Neural progenitor cell (in vitro differentiated cells): ENCODE measurements around the gene CHRM5. TPM values are rescaled to one million over a fixed set of nuclear protein-coding genes. Genes with fewer than 3 reads are reported as not detected.

ENCODE experiments used
- DNase-seq: peaks from one replicate; pipeline ENCODE4 v3.0.0-alpha.2; 2016; ENCODE audit warnings: low spot score
- H2AFZ ChIP-seq: fragments of 200-600 bp; sonication (generic); replicated peaks from 2 replicates; pipeline ENCODE4 v1.6.1; 2016; ENCODE audit warnings: antibody characterized with exemption
- H3F3A ChIP-seq: fragments of 200-600 bp; sonication (generic); 2 replicates; pipeline ENCODE4 v1.6.1; 2016; ENCODE audit warnings: antibody characterized with exemption, low read depth
- H3K27ac ChIP-seq: fragments of 200-600 bp; sonication (generic); 2 replicates; pipeline ENCODE4 v1.5.1; 2016; ENCODE audit warnings: mild to moderate bottlenecking
- H3K27me3 ChIP-seq: fragments of 200-600 bp; sonication (generic); 2 replicates; pipeline ENCODE4 v1.6.1; 2016; ENCODE audit warnings: mild to moderate bottlenecking, moderate library complexity
- H3K36me3 ChIP-seq: fragments of 200-600 bp; sonication (generic); 2 replicates; pipeline ENCODE4 v1.5.1; 2016
- H3K4me1 ChIP-seq: fragments of 200-600 bp; sonication (generic); 2 replicates; pipeline ENCODE4 v1.6.1; 2016; ENCODE audit warnings: mixed run types
- H3K4me2 ChIP-seq: fragments of 200-600 bp; sonication (generic); 2 replicates; pipeline ENCODE4 v1.6.1; 2016
- H3K4me3 ChIP-seq: fragments of 200-600 bp; sonication (generic); 2 replicates; pipeline ENCODE4 v1.5.1; 2016
- H3K79me2 ChIP-seq: fragments of 200-600 bp; sonication (generic); 2 replicates; pipeline ENCODE4 v1.6.1; 2016; ENCODE audit warnings: low read depth
- H3K9ac ChIP-seq: fragments of 200-600 bp; sonication (generic); 2 replicates; pipeline ENCODE4 v1.6.1; 2016
- H3K9me3 ChIP-seq: fragments of 200-600 bp; sonication (generic); 2 replicates; pipeline ENCODE4 v1.5.1; 2016; ENCODE audit warnings: low read depth
- H4K20me1 ChIP-seq: fragments of 200-600 bp; sonication (generic); 2 replicates; pipeline ENCODE4 v1.6.1; 2016; ENCODE audit warnings: low read depth
- H3K27ac Mint-ChIP-seq: 3 replicates; pipeline ENCODE4 v1.8.0; 2021; ENCODE audit warnings: mixed read lengths
- H3K27me3 Mint-ChIP-seq: 2 replicates; pipeline ENCODE4 v1.8.0; 2022; ENCODE audit warnings: low read depth, mild to moderate bottlenecking, inconsistent platforms, moderate library complexity, mixed read lengths; ENCODE audit not compliant: insufficient read depth
- H3K36me3 Mint-ChIP-seq: 3 replicates; pipeline ENCODE4 v1.8.0; 2021; ENCODE audit warnings: mixed read lengths
- H3K4me1 Mint-ChIP-seq: 3 replicates; pipeline ENCODE4 v1.8.0; 2021; ENCODE audit warnings: mixed read lengths
- H3K4me3 Mint-ChIP-seq: 3 replicates; pipeline ENCODE4 v1.8.0; 2021; ENCODE audit warnings: mild to moderate bottlenecking, moderate library complexity, mixed read lengths
- H3K9me3 Mint-ChIP-seq: 3 replicates; pipeline ENCODE4 v1.8.0; 2020; ENCODE audit warnings: mixed read lengths
- EZH2 ChIP-seq: fragments of 200-600 bp; sonication (generic); IDR thresholded peaks from 2 replicates; pipeline ENCODE4 v1.6.1; 2017; ENCODE audit warnings: antibody characterized with exemption, mild to moderate bottlenecking, moderate library complexity
- EZH2phosphoT487 ChIP-seq: fragments of 200-600 bp; sonication (generic); IDR thresholded peaks from 2 replicates; pipeline ENCODE4 v1.6.1; 2017; ENCODE audit warnings: antibody characterized with exemption
- total RNA-seq: library from RNA; depleted of rRNA; stranded (reverse); fragments of >200 nt; gene quantifications from 2 replicates; pipeline ENCODE4 v1.2.3, GENCODE V29; 2015; ENCODE audit warnings: low replicate concordance
- TF ChIP-seq, protein P1 (sequence below): fragments of 200-600 bp; sonication (generic); IDR thresholded peaks from 2 replicates; pipeline ENCODE4 v1.5.1; 2017; ENCODE audit warnings: antibody characterized with exemption, mild to moderate bottlenecking

The CHRM5 gene
- total RNA-seq, 1 donor from 2014 or later: not detected

DNA sequence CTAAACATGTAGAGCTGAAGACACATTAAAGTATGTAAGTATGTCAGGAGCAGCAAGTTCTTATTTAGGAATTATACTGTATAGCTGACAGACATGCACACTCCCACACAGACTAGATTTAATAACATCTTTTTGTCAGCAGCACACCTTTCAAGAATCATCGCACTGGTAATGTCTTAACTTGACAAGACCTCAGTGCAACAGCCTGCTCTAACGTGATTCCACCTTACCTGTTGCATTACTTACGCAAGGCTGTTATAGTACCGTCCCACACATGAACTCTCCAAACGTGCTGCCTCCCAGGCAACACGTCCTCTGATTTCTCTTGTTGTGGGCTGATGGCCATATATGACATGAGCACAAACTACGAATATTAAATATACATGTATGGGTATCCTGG lies 11.9 kb downstream of the CHRM5 start:
- Histone ChIP-seq H3K27ac (no peak overlapping the region), H3F3A (no peaks in the 10 kb centered on the region), H3K4me1 (peaks cover 2% of the 10 kb centered on the region), H3K36me3 (no peaks in the 10 kb centered on the region), H3K79me2 (peaks cover 5% of the 10 kb centered on the region), H3K9ac (no peak overlapping the region), H3K4me3 (no peak overlapping the region), H4K20me1 (no peaks in the 10 kb centered on the region), H3K27me3 (no peaks in the 10 kb centered on the region), H3K9me3 (no peaks in the 10 kb centered on the region), H3K4me2 (no peak overlapping the region), H2AFZ (no peak overlapping the region)
- H3K9me3 Mint-ChIP-seq: no peaks in the 10 kb centered on the region
- no peaks in the 10 kb centered on the region for H3K27me3 Mint-ChIP-seq
- TF ChIP-seq, protein P1, sequence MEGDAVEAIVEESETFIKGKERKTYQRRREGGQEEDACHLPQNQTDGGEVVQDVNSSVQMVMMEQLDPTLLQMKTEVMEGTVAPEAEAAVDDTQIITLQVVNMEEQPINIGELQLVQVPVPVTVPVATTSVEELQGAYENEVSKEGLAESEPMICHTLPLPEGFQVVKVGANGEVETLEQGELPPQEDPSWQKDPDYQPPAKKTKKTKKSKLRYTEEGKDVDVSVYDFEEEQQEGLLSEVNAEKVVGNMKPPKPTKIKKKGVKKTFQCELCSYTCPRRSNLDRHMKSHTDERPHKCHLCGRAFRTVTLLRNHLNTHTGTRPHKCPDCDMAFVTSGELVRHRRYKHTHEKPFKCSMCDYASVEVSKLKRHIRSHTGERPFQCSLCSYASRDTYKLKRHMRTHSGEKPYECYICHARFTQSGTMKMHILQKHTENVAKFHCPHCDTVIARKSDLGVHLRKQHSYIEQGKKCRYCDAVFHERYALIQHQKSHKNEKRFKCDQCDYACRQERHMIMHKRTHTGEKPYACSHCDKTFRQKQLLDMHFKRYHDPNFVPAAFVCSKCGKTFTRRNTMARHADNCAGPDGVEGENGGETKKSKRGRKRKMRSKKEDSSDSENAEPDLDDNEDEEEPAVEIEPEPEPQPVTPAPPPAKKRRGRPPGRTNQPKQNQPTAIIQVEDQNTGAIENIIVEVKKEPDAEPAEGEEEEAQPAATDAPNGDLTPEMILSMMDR: no peak
- TF ChIP-seq EZH2 (no peak), EZH2phosphoT487 (no peak)
- peaks cover 2% of the 10 kb centered on the region for H3K36me3 Mint-ChIP-seq
- H3K27ac Mint-ChIP-seq: no peak overlapping the region
- H3K4me1 Mint-ChIP-seq: peaks cover 11% of the 10 kb centered on the region
- H3K4me3 Mint-ChIP-seq: no peak overlapping the region
- no peak for DNase-seq

DNA sequence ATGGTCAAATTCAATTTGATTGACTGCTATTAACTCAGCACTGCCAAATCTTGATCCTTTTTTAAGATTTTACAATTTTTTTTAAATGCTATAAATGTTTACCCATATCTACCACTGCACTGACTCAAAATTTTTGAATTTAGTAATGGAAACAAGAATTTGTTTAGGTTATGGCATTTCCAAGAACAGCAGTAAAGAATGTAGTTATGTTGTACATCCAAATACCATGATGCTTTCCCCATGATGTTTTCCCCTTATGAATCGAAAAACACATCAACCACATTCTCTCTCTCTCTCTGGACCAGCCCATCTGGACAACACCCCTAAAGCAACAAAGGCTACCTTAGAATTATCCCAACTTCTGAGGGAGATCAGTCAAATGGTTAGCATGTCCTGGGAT lies 14.2 kb downstream of the CHRM5 start:
- H3K79me2 ChIP-seq: peaks cover 5% of the 10 kb centered on the region
- Mint-ChIP-seq H3K27me3 (no peaks in the 10 kb centered on the region), H3K36me3 (peaks cover 2% of the 10 kb centered on the region), H3K4me3 (no peak overlapping the region), H3K9me3 (no peaks in the 10 kb centered on the region), H3K27ac (no peak overlapping the region), H3K4me1 (peaks cover 11% of the 10 kb centered on the region)
- H3K4me1 ChIP-seq: peaks cover 8% of the 10 kb centered on the region
- no peak overlapping the region for H3K9ac ChIP-seq
- H3K27ac ChIP-seq: no peak overlapping the region
- H4K20me1 ChIP-seq: no peaks in the 10 kb centered on the region
- no peak overlapping the region for H3K4me3 ChIP-seq
- no peaks in the 10 kb centered on the region for H3K9me3 ChIP-seq
- H3K4me2 ChIP-seq: no peak overlapping the region
- DNase-seq: no peak
- H3K36me3 ChIP-seq: no peaks in the 10 kb centered on the region
- H3K27me3 ChIP-seq: no peaks in the 10 kb centered on the region
- no peaks in the 10 kb centered on the region for H3F3A ChIP-seq
- TF ChIP-seq, protein P1: no peak
- TF ChIP-seq EZH2: no peak
- TF ChIP-seq EZH2phosphoT487: no peak
- H2AFZ ChIP-seq: no peak overlapping the region

DNA sequence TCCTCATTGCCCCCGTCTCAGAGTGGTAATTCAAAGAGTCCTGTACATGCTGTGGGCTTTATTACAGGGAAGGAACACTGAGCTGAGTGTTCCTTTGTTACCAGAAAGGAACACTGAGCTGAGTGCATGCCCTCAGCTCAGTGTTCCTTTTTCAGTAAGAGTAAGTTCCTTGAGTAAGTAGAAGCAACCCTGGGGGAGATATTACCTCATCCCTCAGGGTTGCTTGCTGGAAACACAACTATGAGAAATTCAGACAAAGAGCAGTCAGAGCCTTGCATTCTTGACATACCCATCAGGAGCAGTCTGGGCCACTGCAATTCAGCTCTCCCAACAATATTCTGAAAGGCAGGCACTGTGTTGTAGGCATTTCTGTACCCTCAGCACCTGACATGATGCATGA lies 17.0 kb downstream of the CHRM5 start:
- Histone ChIP-seq H3K9ac (no peak overlapping the region), H3K27me3 (no peaks in the 10 kb centered on the region), H3K4me2 (peak overlapping the region; percentile 8), H3K27ac (peak overlapping the region; percentile 52), H3K4me3 (no peak overlapping the region), H2AFZ (peak overlapping the region; percentile 45), H3K79me2 (peaks cover 5% of the 10 kb centered on the region), H3K36me3 (no peaks in the 10 kb centered on the region), H3K4me1 (peaks cover 8% of the 10 kb centered on the region), H3K9me3 (no peaks in the 10 kb centered on the region), H4K20me1 (no peaks in the 10 kb centered on the region), H3F3A (no peaks in the 10 kb centered on the region)
- H3K4me3 Mint-ChIP-seq: no peak overlapping the region
- peak overlapping the region; percentile 54 for H3K27ac Mint-ChIP-seq
- TF ChIP-seq EZH2 (no peak), EZH2phosphoT487 (no peak)
- TF ChIP-seq, protein P1: no peak
- peak; percentile 47 for DNase-seq
- no peaks in the 10 kb centered on the region for H3K9me3 Mint-ChIP-seq
- peaks cover 2% of the 10 kb centered on the region for H3K36me3 Mint-ChIP-seq
- H3K4me1 Mint-ChIP-seq: peaks cover 11% of the 10 kb centered on the region
- H3K27me3 Mint-ChIP-seq: no peaks in the 10 kb centered on the region
